Stomach (tissue), 4 donors: ENCODE measurements around the gene CENPE.

Experiments
- CTCF ChIP-seq, 7 experiments: fragments of 450-650 bp in 4 of 7; fragments of 200-600 bp in 3 of 7; sonication (generic) in 3 of 7; IDR thresholded peaks; one replicate each; pipeline ENCODE4 v1.5.1; 2016 to 2019; ENCODE audit warnings: antibody characterized with exemption in 7 of 7, control low read depth in 2 of 7, mild to moderate bottlenecking in 1 of 7
- EP300 ChIP-seq: sonication (generic); formaldehyde crosslinking; IDR thresholded peaks from one replicate; pipeline ENCODE4 v1.6.1; 2017; ENCODE audit warnings: antibody characterized with exemption
- POLR2A ChIP-seq, 4 donors: fragments of 450-650 bp; IDR thresholded peaks; one replicate each; pipeline ENCODE4 v1.6.1; 2016; ENCODE audit warnings: antibody characterized with exemption in 4 of 4, control low read depth in 2 of 4, mild to moderate bottlenecking in 1 of 4, moderate library complexity in 1 of 4
- POLR2AphosphoS5 ChIP-seq, 3 donors: sonication (generic); formaldehyde crosslinking; IDR thresholded peaks; one replicate each; pipeline ENCODE4 v1.6.1; 2016; ENCODE audit warnings: antibody characterized with exemption in 3 of 3

DNA sequence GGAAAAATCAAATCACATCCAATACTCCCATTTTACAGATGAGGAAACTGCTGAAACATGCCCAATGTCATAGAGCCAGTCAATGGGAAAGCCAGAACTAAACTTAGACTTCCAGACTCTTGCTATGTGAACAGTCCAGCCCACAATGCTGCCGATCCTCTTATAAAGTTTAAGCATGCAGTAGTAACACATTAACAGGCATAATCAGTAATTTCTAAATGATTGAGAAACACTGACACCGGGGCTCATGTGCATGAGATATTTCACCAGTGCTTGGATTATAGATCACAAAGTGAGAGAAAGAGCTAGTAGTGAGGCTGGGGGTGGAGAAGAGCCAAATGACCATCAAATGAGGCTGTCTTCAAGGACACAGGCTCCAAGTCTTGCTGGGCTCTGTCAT lies 101.0 kb downstream of the CENPE start:
- no peak for TF ChIP-seq CTCF (IDR thresholded peaks at IDR 0.05)
- no peak for TF ChIP-seq POLR2A (IDR thresholded peaks at IDR 0.05)
- no peak for TF ChIP-seq EP300
- no peak for TF ChIP-seq POLR2AphosphoS5 (IDR thresholded peaks at IDR 0.05)
